K562 (cell line): ENCODE measurements around the gene USH2A. TPM values are rescaled to one million over a fixed set of nuclear protein-coding genes. Genes with fewer than 3 reads are reported as not detected.

Experiments used
- ATAC-seq: fragments of 200-7000 bp; cut with Tn5 transposase; 3 replicates; pipeline ENCODE4 v1.9.1; 2020; ENCODE audit warnings: moderate library complexity
- BruUV-seq: library from RNA; stranded (reverse); fragments of 400-500 nt; replicated peaks from 2 replicates; lab custom pipeline; 2021; lab: Mats Ljungman, UMichigan
- CTCF ChIA-PET: fragments of 300-600 bp; formaldehyde crosslinking; extraction: SDS; loops from one replicate; lab custom pipeline; 2021; ENCODE audit warnings: low intra/inter-chr PET ratio; lab: Yijun Ruan, JAX
- POLR2A ChIA-PET: fragments of 300-600, 350-650 bp; sonication (Branson Sonifier 250); formaldehyde crosslinking; extraction: SDS; loops from one replicate; lab custom pipeline; 2021; ENCODE audit warnings: antibody characterized with exemption, inconsistent platforms; lab: Yijun Ruan, JAX
- DNase-seq, 4 experiments: peaks; one replicate each; pipeline versions ENCODE4 v3.0.0 to v3.0.0-alpha.2; 2011 to 2018; ENCODE audit warnings: low spot score in 3 of 4, mixed read lengths in 3 of 4; ENCODE audit errors: extremely low read depth in 1 of 4
- FAIRE-seq: peaks from 2 replicates; lab custom pipeline; 2011; peaks lifted over from hg19 to GRCh38; lab: Jason Lieb, UNC
- H2AFZ ChIP-seq: 2 replicates; pipeline ENCODE4 v1.6.0; 2011; ENCODE audit warnings: low read depth, low read length, control low read depth, inconsistent platforms
- H3K27ac ChIP-seq: fragments of 200-600 bp; 3 replicates; pipeline ENCODE4 v1.8.0; 2011; ENCODE audit warnings: low read depth, mild to moderate bottlenecking, control low read depth, inconsistent platforms, low read length, moderate library complexity, mixed read lengths; ENCODE audit errors: extremely low read depth
- H3K27me3 ChIP-seq, 2 experiments: fragments of 300-600 bp in 1 of 2; 2 replicates in 1 of 2; 3 replicates in 1 of 2; pipeline versions ENCODE4 v1.6.0 to v1.8.0; 2011; ENCODE audit warnings: inconsistent platforms in 2 of 2, low read length in 2 of 2, mild to moderate bottlenecking in 1 of 2, mixed read lengths in 1 of 2, moderate library complexity in 1 of 2; ENCODE audit not compliant: control insufficient read depth in 2 of 2, insufficient read depth in 2 of 2
- H3K36me3 ChIP-seq: fragments of 300-600 bp; 3 replicates; pipeline ENCODE4 v1.8.0; 2011; ENCODE audit warnings: mild to moderate bottlenecking, low read length, inconsistent platforms; ENCODE audit not compliant: control insufficient read depth, insufficient read depth
- H3K4me1 ChIP-seq, 2 experiments: fragments of 200-600 bp in 1 of 2; replicated peaks in 1 of 2; 2 replicates in 1 of 2; 3 replicates in 1 of 2; pipeline versions ENCODE4 v1.5.1 to v1.8.0; 2011; ENCODE audit warnings: inconsistent platforms in 2 of 2, low read length in 2 of 2, mild to moderate bottlenecking in 1 of 2, mixed read lengths in 1 of 2, moderate library complexity in 1 of 2; ENCODE audit not compliant: control insufficient read depth in 2 of 2, insufficient read depth in 2 of 2
- H3K4me2 ChIP-seq: 2 replicates; pipeline ENCODE4 v1.6.1; 2011; ENCODE audit warnings: low read length, control low read depth, inconsistent platforms, mixed read lengths; ENCODE audit not compliant: insufficient read depth
- H3K4me3 ChIP-seq: fragments of 200-600 bp; sonication (generic), shearing (Covaris generic); 2 replicates; pipeline ENCODE4 v1.5.1; 2016; ENCODE audit warnings: control low read depth, inconsistent platforms
- H3K79me2 ChIP-seq: fragments of 200-600 bp; 3 replicates; pipeline ENCODE4 v1.8.0; 2011; ENCODE audit warnings: low read length, inconsistent platforms; ENCODE audit not compliant: control insufficient read depth, insufficient read depth
- H3K9ac ChIP-seq, 2 experiments: 2 replicates each; pipeline versions ENCODE4 v1.6.0 to v1.6.1; 2011; ENCODE audit warnings: low read depth in 2 of 2, low read length in 2 of 2, control low read depth in 1 of 2, inconsistent platforms in 1 of 2, mild to moderate bottlenecking in 1 of 2, mixed read lengths in 1 of 2; ENCODE audit not compliant: insufficient read depth in 1 of 2
- H3K9me1 ChIP-seq: one replicate; pipeline ENCODE4 v1.6.0; 2011; ENCODE audit warnings: inconsistent platforms, mild to moderate bottlenecking, low read length, moderate library complexity; ENCODE audit not compliant: control insufficient read depth, insufficient read depth
- H3K9me3 ChIP-seq: replicated peaks from 2 replicates; pipeline ENCODE4 v1.5.1; 2011; ENCODE audit warnings: low read depth, low read length, inconsistent platforms; ENCODE audit not compliant: control insufficient read depth, insufficient read depth
- H4K20me1 ChIP-seq: replicated peaks from 2 replicates; pipeline ENCODE4 v1.6.1; 2011; ENCODE audit warnings: low read length, inconsistent platforms, mixed read lengths; ENCODE audit not compliant: control insufficient read depth, insufficient read depth
- ASH1L ChIP-seq: fragments of 450-650 bp; IDR thresholded peaks from 2 replicates; pipeline ENCODE4 v1.6.1; 2018; ENCODE audit warnings: borderline replicate concordance, mild to moderate bottlenecking, low read depth; ENCODE audit not compliant: partially characterized antibody
- ATF7 ChIP-seq: fragments of 450-650 bp; IDR thresholded peaks from 2 replicates; pipeline ENCODE4 v1.7.1; 2014; ENCODE audit warnings: mild to moderate bottlenecking, moderate library complexity
- MTA3 ChIP-seq: fragments of 450-650 bp; formaldehyde crosslinking; IDR thresholded peaks from 2 replicates; pipeline ENCODE4 v1.6.1; 2017; ENCODE audit warnings: mild to moderate bottlenecking, borderline replicate concordance
- NCOR1 ChIP-seq: fragments of 450-650 bp; IDR thresholded peaks from 2 replicates; pipeline ENCODE4 v1.6.1; 2016; ENCODE audit warnings: mild to moderate bottlenecking, moderate library complexity
- NFIC ChIP-seq: fragments of 450-650 bp; IDR thresholded peaks from 2 replicates; pipeline ENCODE4 v1.6.1; 2017; ENCODE audit warnings: mild to moderate bottlenecking, inconsistent platforms
- NFRKB ChIP-seq: fragments of 450-650 bp; IDR thresholded peaks from 2 replicates; pipeline ENCODE4 v1.6.1; 2016; ENCODE audit warnings: low read depth
- PRDM10 ChIP-seq: fragments of 450-650 bp; IDR thresholded peaks from 2 replicates; pipeline ENCODE4 v1.6.1; 2018; ENCODE audit not compliant: partially characterized antibody
- REST ChIP-seq, 2 experiments: fragments of 450-650 bp; formaldehyde crosslinking in 1 of 2; IDR thresholded peaks; 2 replicates each; pipeline versions ENCODE4 v1.4.0 to v1.6.1; 2014 to 2020; ENCODE audit warnings: mild to moderate bottlenecking in 2 of 2, borderline replicate concordance in 1 of 2, low read depth in 1 of 2
- SMAD2 ChIP-seq: fragments of 150-350 bp; IDR thresholded peaks from 2 replicates; pipeline ENCODE4 v1.6.1; 2014; ENCODE audit warnings: low read depth, mild to moderate bottlenecking, low read length
- SRSF7 ChIP-seq: fragments of 200-400 bp; formaldehyde crosslinking; optimal IDR thresholded peaks from 2 replicates; pipeline ENCODE3; 2017; ENCODE audit warnings: mild to moderate bottlenecking, low read depth, low read length
- ZNF134 ChIP-seq: fragments of 250-450 bp; sonication (Bioruptor Pico); conservative IDR thresholded peaks from 2 replicates; pipeline ENCODE4 v1.4.0; 2020
- ZNF239 ChIP-seq: fragments of 250-450 bp; sonication (Bioruptor Pico); IDR thresholded peaks from 2 replicates; pipeline ENCODE4 v1.4.0; 2020; ENCODE audit warnings: mild to moderate bottlenecking
- ZNF644 ChIP-seq: fragments of 200-800 bp; sonication (Bioruptor generic); IDR thresholded peaks from 2 replicates; pipeline ENCODE4 v1.6.1; 2016; ENCODE audit warnings: low read depth, missing genetic modification characterization, missing compliant biosample characterization
- WGBS: fragments of 100-300 bp; shearing (Covaris generic); methylation state at CpG from one replicate; pipeline ENCODE4 v1.1.6; 2016; ENCODE audit warnings: low coverage, mixed read lengths; ENCODE audit not compliant: insufficient coverage; ENCODE audit errors: missing lambda C conversion rate; 5-methylcytosine and 5-hydroxymethylcytosine counted together
- in situ Hi-C: fragments of 300-500 bp; cut with MboI; formaldehyde crosslinking; loops from 4 replicates; pipeline ENCODE4 v1.15.0; 2018; ENCODE audit warnings: inconsistent platforms, mixed read lengths
- intact Hi-C: fragments of 100-400 bp; cut with micrococcal nuclease; formaldehyde crosslinking; loops from 2 replicates; pipeline ENCODE4 v1.14.2; 2022
- polyA plus RNA-seq, 8 experiments: library from polyadenylated mRNA; depleted of rRNA in 4 of 8; stranded (reverse) in 5 of 8; unstranded in 3 of 8; fragments of >200 nt; fragmentation: Nextera tagmentation in 2 of 8; fragmentation: Illumina TruSeq in 1 of 8; extraction: Ambion mirVana in 2 of 8; extraction: Trizol in 1 of 8; gene quantifications; 2 replicates each; pipeline versions ENCODE4 v1.2.1 to v1.2.3, GENCODE V29; 2011 to 2014; ENCODE audit warnings: inconsistent platforms in 1 of 8, missing spikeins in 1 of 8
- total RNA-seq, 7 experiments: library from RNA; depleted of rRNA in 6 of 7; stranded (reverse); fragments of >200 nt in 6 of 7; fragmentation: Illumina TruSeq in 2 of 7; extraction: Trizol in 2 of 7; gene quantifications; 2 replicates each; pipeline versions ENCODE4 v1.2.1 to v1.2.3, GENCODE V29; 2011 to 2021; ENCODE audit warnings: low replicate concordance in 1 of 7

The USH2A gene
- total and polyA plus RNA-seq, 9 of the 15 experiments (the other 6 are each of a cell fraction or from before 2014, with no cell fraction given): under 0.01 TPM; not detected in 7

- Histone ChIP-seq H3K36me3 (no peaks in the 10 kb centered on the region), H3K27ac (no peak overlapping the region), H3K27me3 (no peaks in the 10 kb centered on the region), H3K4me2 (no peak overlapping the region), H3K9ac (no peak overlapping the region), H3K4me3 (no peak overlapping the region), H3K79me2 (no peaks in the 10 kb centered on the region), H2AFZ (no peak overlapping the region), H3K9me3 (no peaks in the 10 kb centered on the region), H3K9me1 (no peaks in the 10 kb centered on the region), H3K4me1 (no peaks in the 10 kb centered on the region), H4K20me1 (no peaks in the 10 kb centered on the region)
- 2% methylated on average over 3 of the region's 3 CpGs for WGBS
- no TSS peak for BruUV-seq
- ChIA-PET POLR2A (no interaction called here), CTCF (no interaction called here)
- DNase-seq (no peak), FAIRE-seq (no peak), ATAC-seq (no peak)
- in situ Hi-C loops: no loop called here
- intact Hi-C loops: no loop called here
- TF ChIP-seq ZNF644 (tag) (no peak), PRDM10 (no peak), SMAD2 (no peak), NCOR1 (no peak), NFRKB (no peak), SRSF7 (no peak), ZNF134 (CRISPR knock-in tag) (no peak), MTA3 (no peak), REST (IDR thresholded peaks at IDR 0.05; ENCODE audit: borderline replicate concordance) (no peak), REST (CRISPR knock-in tag; IDR thresholded peaks at IDR 0.05; ENCODE audit: low read depth) (no peak), ASH1L (no peak), NFIC (no peak), ZNF239 (CRISPR knock-in tag) (no peak), ATF7 (no peak)
Measured at GRCh38 chr1:216034506-216034905, 388.7 kb downstream of the USH2A start.
